ENCODE results near the gene MYOD1.

The MYOD1 gene

GRCh38 chr11:17719028-17719937, at the start of gene MYOD1:
MYOD1 (plus strand) TSS chr11:17719571; CDS start chr11:17719783, 212 bp downstream.
- DNase-seq, result no peak

- no peak for DNase-seq
These were observed 46.9 kb upstream of the MYOD1 start for GRCh38 chr11:17672469-17672868.

- no peak for DNase-seq
These were observed 45.4 kb upstream of the MYOD1 start for GRCh38 chr11:17673951-17674350.

- DNase-seq, result no peak
These were observed 36.5 kb upstream of the MYOD1 start for GRCh38 chr11:17682848-17683247.

GRCh38 chr11:17683377-17684161, 35.8 kb upstream of the MYOD1 start:
- no peak for DNase-seq

GRCh38 chr11:17684550-17684949, 34.8 kb upstream of the MYOD1 start:
- no peak for DNase-seq

- no peak for DNase-seq
These were observed 33.0 kb upstream of the MYOD1 start for GRCh38 chr11:17686231-17686980.

- DNase-seq, result no peak
These were observed 31.3 kb upstream of the MYOD1 start for GRCh38 chr11:17687946-17688670.

- no peak for DNase-seq
These were observed 27.8 kb upstream of the MYOD1 start for GRCh38 chr11:17691550-17691949.

GRCh38 chr11:17691976-17692375, 27.4 kb upstream of the MYOD1 start:
- no peak for DNase-seq

- DNase-seq, result no peak
These were observed 26.4 kb upstream of the MYOD1 start for GRCh38 chr11:17692931-17693330.

- no peak for DNase-seq
These were observed 25.8 kb upstream of the MYOD1 start for GRCh38 chr11:17693531-17693930.

- DNase-seq, result no peak
These were observed 24.8 kb upstream of the MYOD1 start for GRCh38 chr11:17694494-17695110.

- DNase-seq, result no peak
These were observed 23.6 kb upstream of the MYOD1 start for GRCh38 chr11:17695454-17696441.

GRCh38 chr11:17696741-17697140, 22.6 kb upstream of the MYOD1 start:
- no peak for DNase-seq

- DNase-seq, result no peak
These were observed 22.0 kb upstream of the MYOD1 start for GRCh38 chr11:17697175-17697949.

- no peak for DNase-seq
These were observed 19.9 kb upstream of the MYOD1 start for GRCh38 chr11:17699147-17700114.

- DNase-seq, result no peak
These were observed 18.4 kb upstream of the MYOD1 start for GRCh38 chr11:17700991-17701390.

GRCh38 chr11:17702876-17703275, 16.5 kb upstream of the MYOD1 start:
- no peak for DNase-seq
